Ovary (tissue), 9 donors: Measurements from ENCODE around the gene NUDT1. TPM values are rescaled to one million over a fixed set of nuclear protein-coding genes. Genes with fewer than 3 reads are reported as not detected.

ENCODE experiments used
- DNase-seq, 5 donors: peaks; one replicate each; pipeline ENCODE4 v3.0.0-alpha.2; 2019 to 2020
- H3K27ac ChIP-seq, 2 donors: fragments of 200-600 bp; one replicate each; pipeline versions ENCODE4 v1.5.1 to v1.8.0; 2019 to 2022
- H3K27me3 ChIP-seq: fragments of 200-600 bp; one replicate; pipeline ENCODE4 v1.8.0; 2022
- H3K36me3 ChIP-seq: fragments of 200-600 bp; sonication (generic); one replicate; pipeline ENCODE4 v1.5.1; 2019
- H3K4me1 ChIP-seq: one replicate; pipeline ENCODE4 v1.8.1; 2013; ENCODE audit warnings: mild to moderate bottlenecking, moderate library complexity; ENCODE audit not compliant: insufficient read depth
- H3K4me3 ChIP-seq: fragments of 200-600 bp; sonication (generic); one replicate; pipeline ENCODE4 v1.5.1; 2017
- H3K9me3 ChIP-seq, 2 donors: fragments of 200-600 bp in 1 of 2; sonication (generic) in 1 of 2; one replicate each; pipeline versions ENCODE4 v1.5.1 to v1.8.1; 2013 to 2019; ENCODE audit warnings: mild to moderate bottlenecking in 1 of 2, moderate library complexity in 1 of 2
- EP300 ChIP-seq: sonication (generic); formaldehyde crosslinking; IDR thresholded peaks from one replicate; pipeline ENCODE4 v1.6.1; 2017; ENCODE audit warnings: antibody characterized with exemption
- POLR2A ChIP-seq: fragments of 450-650 bp; IDR thresholded peaks from one replicate; pipeline ENCODE4 v1.6.1; 2017; ENCODE audit warnings: antibody characterized with exemption, mild to moderate bottlenecking, moderate library complexity
- WGBS, 3 donors: extraction: QIAGEN DNeasy Blood & Tissue Kit in 1 of 3; methylation state at CpG; one replicate each; pipeline versions ENCODE4 v1.1.5 to v1.1.7; 2013 to 2017; 5-methylcytosine and 5-hydroxymethylcytosine counted together
- intact Hi-C, 4 donors: fragments of 100-400 bp; cut with DNase I; formaldehyde crosslinking; loops; one replicate each; pipeline versions ENCODE4 v1.11.0 to v1.15.1; 2022 to 2023
- polyA plus RNA-seq, 2 donors: library from polyadenylated mRNA; stranded (reverse); fragments of 200-250 nt in 1 of 2; fragments of 350-450 nt in 1 of 2; fragmentation: Illumina TruSeq in 1 of 2; extraction: RNeasy Lipid Tissue Mini Kit (QIAGEN cat#74804) in 1 of 2; gene quantifications; one replicate each; pipeline ENCODE4 v1.2.3, GENCODE V29; 2013 to 2014
- total RNA-seq, 7 donors: library from RNA; depleted of rRNA in 2 of 7; stranded (reverse); fragments of >200 nt in 2 of 7; fragmentation: NEBNext Ultra II Directional in 3 of 7; extraction: Animal tissue kit (Norgen Biotek cat#: 25700) in 3 of 7; gene quantifications; one replicate each; pipeline versions ENCODE4 v1.1.0 to v1.2.4, GENCODE V29; 2016 to 2023
- TF ChIP-seq, protein P1 (sequence below), 3 donors: fragments of 450-650 bp in 2 of 3; fragments of 200-600 bp in 1 of 3; IDR thresholded peaks; one replicate each; pipeline versions ENCODE4 v1.5.1 to v1.8.0; 2016 to 2022; ENCODE audit warnings: antibody characterized with exemption in 3 of 3, mild to moderate bottlenecking in 1 of 3
- donor health status: DM: no; HTN: no; CAD: no; lungs with moderate emphysema.
- donor health status: DM: no; HTN: no; CAD: no.
- donor health status: Bipolar disorder and iron deficiency.
- donor health status: DM: yes; HTN: yes; CAD: no.
- donor health status: DM: no; HTN: no; CAD: no.
- donor health status: DM: yes; HTN: yes; CAD: no.

Gene NUDT1
- total and polyA plus RNA-seq, 9 donors, result 2.3 to 15.6 (median 9.1) TPM

- H3K27me3 ChIP-seq, result no peaks in the 10 kb centered on the region
- H3K4me3 ChIP-seq, result no peak overlapping the region
- DNase-seq, result no peak
- H3K36me3 ChIP-seq, result no peaks in the 10 kb centered on the region
- intact Hi-C loops, result loop anchor here in 1 of 4 donors (10.0 kb wide), 1 partner anchor 88 kb away; no protein-coding TSS in a partner anchor
- no peaks in the 10 kb centered on the region for H3K4me1 ChIP-seq
- H3K27ac ChIP-seq, result no peak overlapping the region
- 91 to 92% (median 91%) methylated on average over 44 of the region's 44 CpGs for WGBS, 3 donors
- no peaks in the 10 kb centered on the region for H3K9me3 ChIP-seq
- TF ChIP-seq EP300 (no peak), POLR2A (no peak)
- TF ChIP-seq, protein P1, sequence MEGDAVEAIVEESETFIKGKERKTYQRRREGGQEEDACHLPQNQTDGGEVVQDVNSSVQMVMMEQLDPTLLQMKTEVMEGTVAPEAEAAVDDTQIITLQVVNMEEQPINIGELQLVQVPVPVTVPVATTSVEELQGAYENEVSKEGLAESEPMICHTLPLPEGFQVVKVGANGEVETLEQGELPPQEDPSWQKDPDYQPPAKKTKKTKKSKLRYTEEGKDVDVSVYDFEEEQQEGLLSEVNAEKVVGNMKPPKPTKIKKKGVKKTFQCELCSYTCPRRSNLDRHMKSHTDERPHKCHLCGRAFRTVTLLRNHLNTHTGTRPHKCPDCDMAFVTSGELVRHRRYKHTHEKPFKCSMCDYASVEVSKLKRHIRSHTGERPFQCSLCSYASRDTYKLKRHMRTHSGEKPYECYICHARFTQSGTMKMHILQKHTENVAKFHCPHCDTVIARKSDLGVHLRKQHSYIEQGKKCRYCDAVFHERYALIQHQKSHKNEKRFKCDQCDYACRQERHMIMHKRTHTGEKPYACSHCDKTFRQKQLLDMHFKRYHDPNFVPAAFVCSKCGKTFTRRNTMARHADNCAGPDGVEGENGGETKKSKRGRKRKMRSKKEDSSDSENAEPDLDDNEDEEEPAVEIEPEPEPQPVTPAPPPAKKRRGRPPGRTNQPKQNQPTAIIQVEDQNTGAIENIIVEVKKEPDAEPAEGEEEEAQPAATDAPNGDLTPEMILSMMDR (IDR thresholded peaks at IDR 0.05), result no peak
These were observed 14.4 kb downstream of the NUDT1 start for GRCh38 chr7:2256306-2257045.

DNA sequence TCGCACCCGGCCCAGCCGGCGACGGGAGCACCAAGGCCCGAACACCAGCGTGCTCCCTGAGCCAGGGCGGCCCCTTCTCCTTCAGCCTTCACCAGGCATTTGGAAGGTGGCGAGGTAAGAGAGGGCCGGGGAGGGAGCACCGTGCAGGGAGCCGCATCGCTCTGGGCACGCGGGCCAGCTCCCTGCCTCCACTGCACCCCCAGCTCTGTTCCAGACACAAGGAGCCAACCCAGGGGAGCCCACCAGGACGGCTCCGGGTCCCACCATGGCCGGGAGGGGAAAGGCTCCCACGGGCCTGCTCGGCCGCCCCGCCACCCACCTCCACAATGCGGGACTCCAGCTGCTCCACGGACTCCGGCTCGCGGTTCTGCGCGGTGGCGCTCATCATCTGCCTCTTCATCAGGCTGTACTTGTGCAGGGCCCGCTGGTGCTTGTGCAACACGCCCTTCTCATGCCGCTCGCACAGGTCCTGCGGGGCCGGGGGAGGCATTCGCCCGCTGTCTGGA lies 15.1 kb downstream of the NUDT1 start:
- no peaks in the 10 kb centered on the region for H3K36me3 ChIP-seq
- no peaks in the 10 kb centered on the region for H3K4me1 ChIP-seq
- H3K4me3 ChIP-seq, result no peak overlapping the region
- no peaks in the 10 kb centered on the region for H3K27me3 ChIP-seq
- 92 to 94% (median 93%) methylated on average over 27 to 38 of the region's 38 CpGs for WGBS, 3 donors
- intact Hi-C loops, result loop anchor here in 1 of 4 donors (10.0 kb wide), 1 partner anchor 88 kb away; no protein-coding TSS in a partner anchor
- TF ChIP-seq EP300 (no peak), POLR2A (no peak)
- TF ChIP-seq, protein P1 (IDR thresholded peaks at IDR 0.05), result no peak
- no peak overlapping the region for H3K27ac ChIP-seq
- no peak for DNase-seq
- H3K9me3 ChIP-seq, result no peaks in the 10 kb centered on the region

GRCh38 chr7:2257651-2258050 lies 15.6 kb downstream of the NUDT1 start:
- Histone ChIP-seq H3K27me3 (no peaks in the 10 kb centered on the region), H3K9me3 (no peaks in the 10 kb centered on the region), H3K36me3 (no peaks in the 10 kb centered on the region), H3K4me1 (no peaks in the 10 kb centered on the region), H3K4me3 (no peak overlapping the region), H3K27ac (no peak overlapping the region)
- TF ChIP-seq, protein P1 (IDR thresholded peaks at IDR 0.05), result no peak
- TF ChIP-seq EP300 (no peak), POLR2A (no peak)
- 88 to 91% (median 89%) methylated on average over 17 of the region's 17 CpGs for WGBS, 3 donors
- DNase-seq, result no peak
- intact Hi-C loops, result loop anchor here in 1 of 4 donors (10.0 kb wide), 1 partner anchor 87 kb away; no protein-coding TSS in a partner anchor

GRCh38 chr7:2258661-2259365 lies 16.8 kb downstream of the NUDT1 start:
- 93 to 95% (median 94%) methylated on average over 24 to 34 of the region's 34 CpGs for WGBS, 3 donors
- intact Hi-C loops, result loop anchor here in 1 of 4 donors (10.0 kb wide), 1 partner anchor 86 kb away; no protein-coding TSS in a partner anchor

More at GRCh38 chr7:2258661-2259365, 16.8 kb downstream of the NUDT1 start:
- no peak for DNase-seq
- no peaks in the 10 kb centered on the region for H3K4me1 ChIP-seq
- no peaks in the 10 kb centered on the region for H3K36me3 ChIP-seq
- H3K9me3 ChIP-seq, result no peaks in the 10 kb centered on the region
- no peak overlapping the region for H3K27ac ChIP-seq
- no peaks in the 10 kb centered on the region for H3K27me3 ChIP-seq
- TF ChIP-seq POLR2A, result no peak
- TF ChIP-seq, protein P1 (IDR thresholded peaks at IDR 0.05), result no peak
- no peak for TF ChIP-seq EP300
- no peak overlapping the region for H3K4me3 ChIP-seq
